Fibroblast of peridontal ligament (primary cell): Measurements from ENCODE around the gene MGAT4A.
"Not testable (repeated sequence)": the region's sequence is repeated elsewhere in the genome, so short reads cannot be mapped to it uniquely, and the experiment has no call there.

ENCODE experiments used
- DNase-seq: peaks from one replicate; pipeline ENCODE4 v3.0.0-alpha.2; 2010; ENCODE audit errors: extremely low read depth

The MGAT4A gene

GRCh38 chr2:98730053-98730706 lies 752 bp downstream of the MGAT4A start:
- peak; percentile 1 for DNase-seq

- DNase-seq: peak; percentile 2
Observed at GRCh38 chr2:98729652-98730051, 1.3 kb downstream of the MGAT4A start.

- DNase-seq: not testable (repeated sequence)
Observed at GRCh38 chr2:98728088-98728718, 2.7 kb downstream of the MGAT4A start.

GRCh38 chr2:98727369-98728087 lies 3.4 kb downstream of the MGAT4A start:
- no peak for DNase-seq

GRCh38 chr2:98726735-98727368 lies 4.1 kb downstream of the MGAT4A start:
- DNase-seq: no peak

GRCh38 chr2:98726205-98726604 lies 4.7 kb downstream of the MGAT4A start:
- no peak for DNase-seq

GRCh38 chr2:98720286-98720685 lies 10.6 kb downstream of the MGAT4A start:
- no peak for DNase-seq

- no peak for DNase-seq
Observed at GRCh38 chr2:98717621-98718020, 13.3 kb downstream of the MGAT4A start.

GRCh38 chr2:98716786-98717185 lies 14.1 kb downstream of the MGAT4A start:
- no peak for DNase-seq

- DNase-seq: no peak
Observed at GRCh38 chr2:98715812-98716451, 15.0 kb downstream of the MGAT4A start.

GRCh38 chr2:98713332-98714015 lies 17.5 kb downstream of the MGAT4A start:
- DNase-seq: no peak

- no peak for DNase-seq
Observed at GRCh38 chr2:98712145-98712544, 18.8 kb downstream of the MGAT4A start.

- DNase-seq: no peak
Observed at GRCh38 chr2:98711506-98711905, 19.4 kb downstream of the MGAT4A start.

- no peak for DNase-seq
Observed at GRCh38 chr2:98710734-98711133, 20.2 kb downstream of the MGAT4A start.

GRCh38 chr2:98709535-98709934 lies 21.4 kb downstream of the MGAT4A start:
- no peak for DNase-seq

- DNase-seq: no peak
Observed at GRCh38 chr2:98708396-98709186, 22.3 kb downstream of the MGAT4A start.

- no peak for DNase-seq
Observed at GRCh38 chr2:98706591-98706990, 24.3 kb downstream of the MGAT4A start.

- no peak for DNase-seq
Observed at GRCh38 chr2:98705333-98705617, 25.7 kb downstream of the MGAT4A start.

GRCh38 chr2:98704499-98705332 lies 26.2 kb downstream of the MGAT4A start:
- no peak for DNase-seq

GRCh38 chr2:98703738-98704137 lies 27.2 kb downstream of the MGAT4A start:
- DNase-seq: no peak
